Skeletal muscle satellite cell (primary cell): Measurements from ENCODE around the gene STXBP6.
A peak's percentile ranks its signal among the peaks of the same experiment; 100 is the strongest.
"Not testable (repeated sequence)": the region's sequence is repeated elsewhere in the genome, so short reads cannot be mapped to it uniquely, and the experiment has no call there.

ENCODE experiments used
- H3K27me3 ChIP-seq: 2 replicates; pipeline ENCODE4 v1.7.0; 2013; ENCODE audit warnings: low read length; ENCODE audit not compliant: control insufficient read depth, insufficient read depth
- H3K36me3 ChIP-seq: 2 replicates; pipeline ENCODE4 v1.7.0; 2013; ENCODE audit warnings: mild to moderate bottlenecking, control low read depth, low read length; ENCODE audit not compliant: insufficient read depth
- H3K4me1 ChIP-seq: 2 replicates; pipeline ENCODE4 v1.7.0; 2013; ENCODE audit warnings: low read length; ENCODE audit not compliant: control insufficient read depth, insufficient read depth
- H3K4me2 ChIP-seq: 2 replicates; pipeline ENCODE4 v1.7.0; 2013; ENCODE audit warnings: mild to moderate bottlenecking, low read length
- H3K4me3 ChIP-seq: 2 replicates; pipeline ENCODE4 v1.7.0; 2013; ENCODE audit warnings: low read length
- H3K9ac ChIP-seq: 2 replicates; pipeline ENCODE4 v1.7.0; 2013; ENCODE audit warnings: mild to moderate bottlenecking, low read depth, low read length, moderate library complexity
- H3K9me3 ChIP-seq: replicated peaks from 2 replicates; pipeline ENCODE4 v1.7.0; 2013; ENCODE audit warnings: mild to moderate bottlenecking, control low read depth, low read length

STXBP6 gene

GRCh38 chr14:24962118-24962517 is 87.8 kb downstream of the STXBP6 start:
- not testable (repeated sequence) for H3K9ac ChIP-seq, H3K9me3 ChIP-seq, H3K27me3 ChIP-seq, H3K4me3 ChIP-seq, H3K4me2 ChIP-seq, H3K36me3 ChIP-seq
- H3K4me1 ChIP-seq: peaks cover 45% of the 10 kb centered on the region

- Histone ChIP-seq H3K9ac (peak overlapping the region; percentile 7), H3K9me3 (no peaks in the 10 kb centered on the region), H3K4me1 (peaks cover 34% of the 10 kb centered on the region), H3K36me3 (no peaks in the 10 kb centered on the region), H3K4me3 (no peak overlapping the region), H3K27me3 (no peaks in the 10 kb centered on the region), H3K4me2 (no peak overlapping the region)
Measured at GRCh38 chr14:24960816-24961215, 89.1 kb downstream of the STXBP6 start.

GRCh38 chr14:24959791-24960331 is 90.1 kb downstream of the STXBP6 start:
- H3K4me3 ChIP-seq: no peak overlapping the region
- H3K4me1 ChIP-seq: peaks cover 29% of the 10 kb centered on the region
- H3K36me3 ChIP-seq: no peaks in the 10 kb centered on the region
- H3K4me2 ChIP-seq: no peak overlapping the region
- no peak overlapping the region for H3K9ac ChIP-seq
- no peaks in the 10 kb centered on the region for H3K9me3 ChIP-seq
- H3K27me3 ChIP-seq: no peaks in the 10 kb centered on the region

GRCh38 chr14:24958271-24958670 is 91.7 kb downstream of the STXBP6 start:
- no peaks in the 10 kb centered on the region for H3K27me3 ChIP-seq
- H3K4me3 ChIP-seq: no peak overlapping the region
- no peaks in the 10 kb centered on the region for H3K9me3 ChIP-seq
- H3K36me3 ChIP-seq: no peaks in the 10 kb centered on the region
- peaks cover 29% of the 10 kb centered on the region for H3K4me1 ChIP-seq
- peak overlapping the region; percentile 4 for H3K9ac ChIP-seq
- no peak overlapping the region for H3K4me2 ChIP-seq

GRCh38 chr14:24957814-24958213 is 92.1 kb downstream of the STXBP6 start:
- Histone ChIP-seq H3K4me3 (no peak overlapping the region), H3K9me3 (no peaks in the 10 kb centered on the region), H3K9ac (no peak overlapping the region), H3K36me3 (no peaks in the 10 kb centered on the region), H3K4me2 (no peak overlapping the region), H3K27me3 (no peaks in the 10 kb centered on the region), H3K4me1 (peaks cover 29% of the 10 kb centered on the region)

- H3K4me1 ChIP-seq: peaks cover 28% of the 10 kb centered on the region
- no peak overlapping the region for H3K9ac ChIP-seq
- no peak overlapping the region for H3K4me2 ChIP-seq
- H3K9me3 ChIP-seq: no peaks in the 10 kb centered on the region
- no peaks in the 10 kb centered on the region for H3K36me3 ChIP-seq
- no peak overlapping the region for H3K4me3 ChIP-seq
- H3K27me3 ChIP-seq: no peaks in the 10 kb centered on the region
Measured at GRCh38 chr14:24956104-24956503, 93.8 kb downstream of the STXBP6 start.

GRCh38 chr14:24954700-24955037 is 95.3 kb downstream of the STXBP6 start:
- Histone ChIP-seq H3K27me3 (no peaks in the 10 kb centered on the region), H3K36me3 (no peaks in the 10 kb centered on the region), H3K4me3 (no peak overlapping the region), H3K9me3 (no peaks in the 10 kb centered on the region), H3K9ac (no peak overlapping the region), H3K4me1 (peaks cover 16% of the 10 kb centered on the region), H3K4me2 (no peak overlapping the region)

- no peaks in the 10 kb centered on the region for H3K27me3 ChIP-seq
- H3K36me3 ChIP-seq: no peaks in the 10 kb centered on the region
- no peak overlapping the region for H3K9ac ChIP-seq
- peaks cover 14% of the 10 kb centered on the region for H3K4me1 ChIP-seq
- H3K4me2 ChIP-seq: no peak overlapping the region
- no peaks in the 10 kb centered on the region for H3K9me3 ChIP-seq
- H3K4me3 ChIP-seq: no peak overlapping the region
Measured at GRCh38 chr14:24954037-24954699, 95.8 kb downstream of the STXBP6 start.

GRCh38 chr14:24952851-24953666 is 96.9 kb downstream of the STXBP6 start:
- Histone ChIP-seq H3K4me2 (no peak overlapping the region), H3K4me1 (peaks cover 5% of the 10 kb centered on the region), H3K9ac (no peak overlapping the region), H3K4me3 (no peak overlapping the region), H3K27me3 (no peaks in the 10 kb centered on the region), H3K36me3 (no peaks in the 10 kb centered on the region), H3K9me3 (no peaks in the 10 kb centered on the region)

- Histone ChIP-seq H3K27me3 (no peaks in the 10 kb centered on the region), H3K4me3 (no peak overlapping the region), H3K4me2 (no peak overlapping the region), H3K9ac (no peak overlapping the region), H3K4me1 (no peaks in the 10 kb centered on the region), H3K9me3 (no peaks in the 10 kb centered on the region), H3K36me3 (no peaks in the 10 kb centered on the region)
Measured at GRCh38 chr14:24948261-24948847, 101.6 kb downstream of the STXBP6 start.

GRCh38 chr14:24947131-24947530 is 102.8 kb downstream of the STXBP6 start:
- H3K4me1 ChIP-seq: no peaks in the 10 kb centered on the region
- no peaks in the 10 kb centered on the region for H3K27me3 ChIP-seq
- no peak overlapping the region for H3K4me2 ChIP-seq
- H3K9ac ChIP-seq: no peak overlapping the region
- no peaks in the 10 kb centered on the region for H3K36me3 ChIP-seq
- H3K4me3 ChIP-seq: no peak overlapping the region
- H3K9me3 ChIP-seq: no peaks in the 10 kb centered on the region
